T-helper 2 cell (primary cell): ENCODE results near the gene ALDOC.

Experiments
- DNase-seq, 5 experiments: peaks; one replicate each; pipeline versions ENCODE4 v3.0.0 to v3.0.0-alpha.2; 2012 to 2022

Gene ALDOC

GRCh38 chr17:28530250-28530649, 46.4 kb downstream of the ALDOC start:
- DNase-seq = no peak

GRCh38 chr17:28529013-28529400, 47.7 kb downstream of the ALDOC start:
- no peak for DNase-seq

- no peak for DNase-seq
Measured at GRCh38 chr17:28528327-28529012, 48.2 kb downstream of the ALDOC start.

DNA sequence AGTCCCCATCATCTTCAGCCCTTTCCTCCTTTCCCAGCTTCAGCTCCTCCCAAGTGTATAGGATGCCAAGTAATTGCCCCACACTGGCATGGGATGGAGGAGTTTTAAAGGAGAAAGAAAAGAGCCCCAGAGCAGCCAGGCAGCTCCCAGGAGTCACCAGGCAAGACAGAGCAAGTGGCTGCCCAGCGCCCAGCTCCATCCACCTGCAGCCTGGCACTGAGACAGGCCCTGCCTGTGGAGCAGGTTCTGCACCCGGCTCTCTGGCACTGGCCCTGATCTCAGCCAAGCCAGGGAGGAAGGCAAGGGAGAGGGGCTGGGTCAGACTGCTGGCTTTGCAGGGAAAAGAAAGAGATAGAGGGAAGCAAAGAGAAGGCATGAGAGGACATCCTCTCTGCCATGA, 48.8 kb downstream of the ALDOC start:
- DNase-seq = no peak

DNA sequence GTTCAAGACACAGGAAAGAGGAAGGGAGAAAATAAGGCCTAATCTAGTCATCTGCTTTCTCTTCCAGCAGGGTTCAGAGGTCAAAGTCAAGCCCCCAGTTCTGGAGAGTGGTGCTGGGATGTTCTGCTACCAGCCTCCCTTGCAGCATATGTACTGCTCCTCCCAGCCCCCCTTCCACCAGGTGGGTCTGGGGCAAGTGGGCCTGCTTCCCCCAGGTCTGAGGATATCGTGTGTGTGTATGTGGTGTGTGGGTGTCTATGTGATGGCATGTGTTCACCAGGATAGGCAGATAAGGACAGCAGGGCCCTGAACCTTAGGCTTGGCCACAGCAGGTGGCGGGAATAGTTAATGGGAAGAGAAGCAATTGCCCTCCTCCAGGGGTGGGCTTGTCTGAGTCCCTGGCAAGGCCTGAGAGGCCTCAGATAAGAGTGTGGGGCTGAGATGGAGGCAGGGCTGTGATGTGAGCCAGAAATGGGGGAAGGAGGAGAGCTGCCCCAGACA, 49.5 kb downstream of the ALDOC start:
- no peak for DNase-seq

DNA sequence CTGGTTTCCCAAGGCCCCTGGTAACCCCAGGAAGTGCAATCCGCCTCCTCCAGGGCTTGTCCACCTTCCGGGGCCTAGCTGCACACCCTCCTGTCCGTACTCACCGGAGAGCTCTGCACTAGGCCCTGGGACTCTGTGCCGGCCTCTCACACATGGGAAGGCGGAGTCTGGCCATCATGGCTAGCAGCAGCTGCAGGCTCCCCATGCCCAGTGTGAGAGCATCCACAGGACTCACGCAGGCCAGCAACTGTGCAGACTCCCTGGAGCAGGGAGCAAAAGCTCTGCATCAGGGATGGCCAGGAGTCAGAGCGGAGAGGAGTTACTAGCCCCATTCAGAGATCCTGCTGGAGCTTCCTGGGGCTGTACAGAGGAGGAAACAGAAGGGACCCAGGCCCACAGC, 50.3 kb downstream of the ALDOC start:
- no peak for DNase-seq

- DNase-seq = no peak
Measured at GRCh38 chr17:28524476-28525424, 51.9 kb downstream of the ALDOC start.

GRCh38 chr17:28523876-28524275, 52.8 kb downstream of the ALDOC start:
- no peak for DNase-seq

DNA sequence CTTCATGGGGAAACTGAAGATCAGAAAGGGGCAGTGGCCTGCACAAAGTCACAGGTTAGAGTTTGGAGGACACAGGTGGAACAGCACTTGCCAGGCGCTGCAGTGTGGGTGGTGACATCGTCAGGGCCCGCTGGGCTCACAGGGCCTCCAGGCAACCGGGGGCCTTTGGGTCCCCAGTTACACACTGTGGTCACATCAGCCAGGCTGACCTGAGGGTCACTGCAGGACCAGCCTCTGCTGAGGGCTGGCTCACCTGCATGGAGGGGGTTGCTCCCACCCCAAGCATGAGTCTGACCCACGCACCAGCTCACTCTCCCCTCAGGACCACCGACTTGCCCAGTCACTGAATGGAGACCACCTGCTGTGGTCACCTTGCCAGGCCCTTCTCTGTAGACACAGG, 53.5 kb downstream of the ALDOC start:
- DNase-seq = no peak
